CD14-positive monocyte (primary cell): ENCODE data around the gene SLC4A3. TPM values are rescaled to one million over a fixed set of nuclear protein-coding genes. Genes with fewer than 3 reads are reported as not detected.
A peak's percentile ranks its signal among the peaks of the same experiment; 100 is the strongest.

Source experiments
- DNase-seq, 3 donors: peaks; one replicate each; pipeline ENCODE4 v3.0.0-alpha.2; 2011 to 2022
- H2AFZ ChIP-seq: 2 replicates; pipeline ENCODE4 v1.6.0; 2012; ENCODE audit warnings: mild to moderate bottlenecking, low read depth, low read length, inconsistent platforms; ENCODE audit not compliant: insufficient read depth, poor library complexity, severe bottlenecking
- H3K27ac ChIP-seq, 2 donors: 1 replicate in 1 of 2; 2 replicates in 1 of 2; pipeline ENCODE4 v1.5.1; 2012 to 2013; ENCODE audit warnings: low read length in 2 of 2, control low read depth in 1 of 2, inconsistent platforms in 1 of 2, low read depth in 1 of 2, mild to moderate bottlenecking in 1 of 2
- H3K27me3 ChIP-seq, 2 donors: one replicate each; pipeline versions ENCODE4 v1.6.0 to v1.6.1; 2011 to 2013; ENCODE audit warnings: low read length in 2 of 2; ENCODE audit not compliant: control insufficient read depth in 2 of 2, insufficient read depth in 2 of 2
- H3K36me3 ChIP-seq, 2 donors: replicated peaks in 1 of 2; 1 replicate in 1 of 2; 2 replicates in 1 of 2; pipeline versions ENCODE4 v1.5.1 to v1.6.1; 2012 to 2013; ENCODE audit warnings: low read length in 2 of 2, control low read depth in 1 of 2, inconsistent platforms in 1 of 2, mild to moderate bottlenecking in 1 of 2; ENCODE audit not compliant: insufficient read depth in 2 of 2, control insufficient read depth in 1 of 2
- H3K4me1 ChIP-seq, 2 donors: 1 replicate in 1 of 2; 2 replicates in 1 of 2; pipeline versions ENCODE4 v1.5.1 to v1.6.1; 2012 to 2013; ENCODE audit warnings: low read length in 2 of 2, control low read depth in 1 of 2, inconsistent platforms in 1 of 2, mild to moderate bottlenecking in 1 of 2, moderate library complexity in 1 of 2; ENCODE audit not compliant: insufficient read depth in 2 of 2, control insufficient read depth in 1 of 2
- H3K4me2 ChIP-seq: replicated peaks from 2 replicates; pipeline ENCODE3; 2012; ENCODE audit warnings: low read length, moderate library complexity, mild to moderate bottlenecking; ENCODE audit not compliant: poor library complexity, severe bottlenecking; ENCODE audit errors: extremely low read depth
- H3K4me3 ChIP-seq, 3 experiments: fragments of 200-600 bp in 1 of 3; sonication (generic) in 1 of 3; replicated peaks in 1 of 3; 1 replicate in 2 of 3; 2 replicates in 1 of 3; pipeline ENCODE4 v1.5.1; 2011 to 2013; ENCODE audit warnings: low read length in 3 of 3, mild to moderate bottlenecking in 3 of 3, control low read depth in 2 of 3, low read depth in 2 of 3, inconsistent platforms in 1 of 3, moderate library complexity in 1 of 3
- H3K79me2 ChIP-seq: 2 replicates; pipeline ENCODE4 v1.6.0; 2012; ENCODE audit warnings: mild to moderate bottlenecking, control low read depth, inconsistent platforms, low read length, moderate library complexity; ENCODE audit not compliant: insufficient read depth
- H3K9ac ChIP-seq: 2 replicates; pipeline ENCODE4 v1.6.0; 2017; ENCODE audit warnings: low read length, mild to moderate bottlenecking; ENCODE audit not compliant: insufficient read depth, poor library complexity, severe bottlenecking
- H3K9me3 ChIP-seq, 2 donors: replicated peaks in 1 of 2; 1 replicate in 1 of 2; 2 replicates in 1 of 2; pipeline versions ENCODE4 v1.5.1 to v1.6.1; 2012 to 2013; ENCODE audit warnings: low read length in 2 of 2, control low read depth in 1 of 2; ENCODE audit not compliant: control insufficient read depth in 1 of 2, insufficient read depth in 1 of 2
- H4K20me1 ChIP-seq: 2 replicates; pipeline ENCODE4 v1.6.0; 2012; ENCODE audit warnings: mild to moderate bottlenecking, low read length, control low read depth, moderate library complexity; ENCODE audit not compliant: insufficient read depth
- H3K27ac Mint-ChIP-seq, 7 donors: one replicate each; pipeline ENCODE4 v1.8.0; 2020; ENCODE audit warnings: mild to moderate bottlenecking in 7 of 7, mixed read lengths in 7 of 7, moderate library complexity in 6 of 7, inconsistent platforms in 2 of 7
- H3K27me3 Mint-ChIP-seq, 3 donors: one replicate each; pipeline ENCODE4 v1.8.0; 2021 to 2022; ENCODE audit warnings: low read depth in 3 of 3, mild to moderate bottlenecking in 3 of 3, mixed read lengths in 3 of 3, moderate library complexity in 3 of 3, inconsistent platforms in 1 of 3
- H3K36me3 Mint-ChIP-seq, 2 donors: one replicate each; pipeline ENCODE4 v1.8.0; 2020; ENCODE audit warnings: mixed read lengths in 2 of 2, inconsistent platforms in 1 of 2, mild to moderate bottlenecking in 1 of 2
- H3K4me1 Mint-ChIP-seq: one replicate; pipeline ENCODE4 v1.8.0; 2020; ENCODE audit warnings: mild to moderate bottlenecking, mixed read lengths
- H3K4me3 Mint-ChIP-seq, 2 donors: one replicate each; pipeline ENCODE4 v1.8.0; 2020; ENCODE audit warnings: mild to moderate bottlenecking in 2 of 2, mixed read lengths in 2 of 2, moderate library complexity in 1 of 2
- H3K9me3 Mint-ChIP-seq, 7 donors: one replicate each; pipeline ENCODE4 v1.8.0; 2020 to 2022; ENCODE audit warnings: mixed read lengths in 7 of 7, mild to moderate bottlenecking in 6 of 7, moderate library complexity in 6 of 7, inconsistent platforms in 2 of 7
- WGBS: methylation state at CpG from one replicate; pipeline ENCODE4 v1.1.5; 2013; ENCODE audit warnings: missing lambda C conversion rate; ENCODE audit not compliant: insufficient coverage; 5-methylcytosine and 5-hydroxymethylcytosine counted together
- intact Hi-C, 2 donors: fragments of 100-400 bp; cut with micrococcal nuclease; formaldehyde crosslinking; loops; one replicate each; pipeline versions ENCODE4 v1.15.0 to v1.15.1; 2023
- polyA plus RNA-seq, 3 donors: library from polyadenylated mRNA; depleted of rRNA in 1 of 3; unstranded in 2 of 3; stranded (reverse) in 1 of 3; fragments of 300-500 nt in 2 of 3; fragments of >200 nt in 1 of 3; fragmentation: Illumina TruSeq in 2 of 3; gene quantifications; 1 replicate in 2 of 3; 2 replicates in 1 of 3; pipeline ENCODE4 v1.2.3, GENCODE V29; 2012 to 2021
- small RNA-seq: library from RNA; depleted of rRNA; stranded (forward); fragments of <200 nt; gene quantifications from one replicate; pipeline ENCODE3, GENCODE V24; 2012; ENCODE audit warnings: low read depth; ENCODE audit not compliant: insufficient read length
- TF ChIP-seq, protein P1 (sequence below): fragments of 200-600 bp; IDR thresholded peaks from one replicate; pipeline ENCODE4 v1.8.0; 2022; ENCODE audit warnings: antibody characterized with exemption, mild to moderate bottlenecking

SLC4A3 gene
- polyA plus RNA-seq, 3 donors = 0.31 TPM; not detected in 2

DNA sequence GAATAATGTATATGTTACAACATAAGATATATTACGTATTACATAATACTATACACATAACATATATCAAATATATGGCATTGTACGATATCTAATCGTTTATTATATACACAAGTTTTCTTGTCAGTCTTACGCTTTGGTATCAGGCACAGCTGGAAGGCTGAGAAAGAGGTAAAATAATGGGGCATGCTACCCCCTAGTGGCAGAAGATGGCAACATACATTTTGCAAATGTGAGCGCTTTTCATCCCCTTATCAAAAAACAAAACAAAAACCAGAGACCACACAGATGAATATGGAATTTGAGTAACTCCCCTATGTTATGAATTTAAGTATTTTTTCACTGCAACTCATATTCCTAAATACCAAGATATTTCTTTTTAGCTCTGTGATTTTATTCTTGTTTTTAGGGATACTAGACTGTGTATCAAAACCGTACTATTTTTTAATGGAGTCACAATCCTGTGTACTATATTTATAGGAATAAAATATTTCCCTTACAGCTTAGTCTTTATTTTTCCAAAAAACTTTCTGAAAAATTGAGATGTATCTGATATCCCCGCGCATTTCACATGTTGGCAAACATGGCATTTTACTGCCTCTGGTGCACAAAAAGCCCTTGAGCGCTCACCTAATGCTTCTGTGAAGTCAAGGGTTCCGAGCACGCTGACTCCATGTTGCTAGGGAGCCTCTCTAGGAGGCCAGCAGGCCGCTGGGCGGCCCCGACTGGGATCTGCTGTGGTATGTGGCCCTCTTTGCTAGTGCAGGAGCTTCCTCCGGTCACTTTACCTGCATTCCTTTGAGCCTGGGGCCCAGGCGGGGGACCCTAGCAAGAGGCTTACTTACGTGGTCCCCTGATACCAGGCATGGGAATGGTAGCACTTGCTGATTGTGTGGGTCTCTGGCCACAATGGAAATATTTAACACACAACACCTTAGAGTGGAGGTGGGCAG lies 62.5 kb downstream of the SLC4A3 start:
- Histone ChIP-seq H3K4me2 (no peak overlapping the region), H3K27me3 (peaks cover 0 to 3% of the 10 kb centered on the region in 2 donors), H3K4me1 (no peaks in the 10 kb centered on the region), H2AFZ (no peak overlapping the region), H3K9me3 (no peaks in the 10 kb centered on the region), H3K27ac (no peak overlapping the region), H4K20me1 (no peaks in the 10 kb centered on the region), H3K79me2 (no peaks in the 10 kb centered on the region), H3K36me3 (no peaks in the 10 kb centered on the region), H3K9ac (no peak overlapping the region), H3K4me3 (no peak overlapping the region)
- H3K4me1 Mint-ChIP-seq = peaks cover 5% of the 10 kb centered on the region
- no peak overlapping the region for H3K27ac Mint-ChIP-seq
- DNase-seq = peak; percentile 8 to 26 (median 14)
- 68% methylated on average over 10 of the region's 17 CpGs for WGBS
- H3K36me3 Mint-ChIP-seq = no peaks in the 10 kb centered on the region
- H3K9me3 Mint-ChIP-seq = peaks cover 0 to 4% (median 0%) of the 10 kb centered on the region in 7 donors
- peaks cover 12 to 24% (median 15%) of the 10 kb centered on the region in 3 donors for H3K27me3 Mint-ChIP-seq
- H3K4me3 Mint-ChIP-seq = peak overlapping the region in 1 of 2 donors; percentile 43
- intact Hi-C loops = loop anchor here in 1 of 2 donors (5.0 kb wide), 1 partner anchor 148 kb away; the partner anchor contains the start of genes CHPF and TMEM198
- TF ChIP-seq, protein P1, sequence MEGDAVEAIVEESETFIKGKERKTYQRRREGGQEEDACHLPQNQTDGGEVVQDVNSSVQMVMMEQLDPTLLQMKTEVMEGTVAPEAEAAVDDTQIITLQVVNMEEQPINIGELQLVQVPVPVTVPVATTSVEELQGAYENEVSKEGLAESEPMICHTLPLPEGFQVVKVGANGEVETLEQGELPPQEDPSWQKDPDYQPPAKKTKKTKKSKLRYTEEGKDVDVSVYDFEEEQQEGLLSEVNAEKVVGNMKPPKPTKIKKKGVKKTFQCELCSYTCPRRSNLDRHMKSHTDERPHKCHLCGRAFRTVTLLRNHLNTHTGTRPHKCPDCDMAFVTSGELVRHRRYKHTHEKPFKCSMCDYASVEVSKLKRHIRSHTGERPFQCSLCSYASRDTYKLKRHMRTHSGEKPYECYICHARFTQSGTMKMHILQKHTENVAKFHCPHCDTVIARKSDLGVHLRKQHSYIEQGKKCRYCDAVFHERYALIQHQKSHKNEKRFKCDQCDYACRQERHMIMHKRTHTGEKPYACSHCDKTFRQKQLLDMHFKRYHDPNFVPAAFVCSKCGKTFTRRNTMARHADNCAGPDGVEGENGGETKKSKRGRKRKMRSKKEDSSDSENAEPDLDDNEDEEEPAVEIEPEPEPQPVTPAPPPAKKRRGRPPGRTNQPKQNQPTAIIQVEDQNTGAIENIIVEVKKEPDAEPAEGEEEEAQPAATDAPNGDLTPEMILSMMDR = peak; percentile 81

DNA sequence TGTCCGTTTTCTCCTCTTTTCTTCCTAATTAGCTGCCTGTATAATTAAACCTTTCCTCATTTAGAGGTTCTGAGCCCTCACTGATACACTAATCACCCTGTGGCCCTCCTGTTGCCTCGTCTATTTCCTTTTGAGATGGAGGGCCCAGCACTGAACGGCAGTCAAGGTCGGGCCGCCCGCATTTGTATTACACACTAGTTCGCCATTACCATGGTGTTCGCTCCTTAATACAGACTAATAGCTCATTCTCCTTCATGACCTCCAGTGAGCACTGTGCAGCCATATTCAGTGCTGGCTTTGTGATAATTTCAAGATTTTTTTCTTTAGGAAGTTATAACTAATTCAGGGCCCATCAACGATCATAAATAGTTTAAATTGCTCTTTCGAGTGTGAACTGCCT lies 64.1 kb downstream of the SLC4A3 start:
- WGBS = 91% methylated on average over 3 of the region's 10 CpGs
- Histone ChIP-seq H3K4me3 (no peak overlapping the region), H3K27me3 (peaks cover 0 to 3% of the 10 kb centered on the region in 2 donors), H3K36me3 (no peaks in the 10 kb centered on the region), H3K4me2 (no peak overlapping the region), H3K27ac (no peak overlapping the region), H2AFZ (no peak overlapping the region), H3K4me1 (no peaks in the 10 kb centered on the region), H4K20me1 (no peaks in the 10 kb centered on the region), H3K79me2 (no peaks in the 10 kb centered on the region), H3K9me3 (no peaks in the 10 kb centered on the region), H3K9ac (no peak overlapping the region)
- no peaks in the 10 kb centered on the region for H3K36me3 Mint-ChIP-seq
- H3K4me1 Mint-ChIP-seq = no peaks in the 10 kb centered on the region
- peaks cover 0 to 4% (median 0%) of the 10 kb centered on the region in 7 donors for H3K9me3 Mint-ChIP-seq
- DNase-seq = no peak
- TF ChIP-seq, protein P1 = no peak
- H3K27me3 Mint-ChIP-seq = peaks cover 3 to 10% (median 4%) of the 10 kb centered on the region in 3 donors
- intact Hi-C loops = loop anchor here in 1 of 2 donors (5.0 kb wide), 1 partner anchor 149 kb away; the partner anchor contains the start of genes CHPF and TMEM198
- H3K27ac Mint-ChIP-seq = no peak overlapping the region
- H3K4me3 Mint-ChIP-seq = peak overlapping the region in 1 of 2 donors; percentile 52

Small RNA genes lying within 50 kb of the gene (small RNA-seq; reads per million reads assigned to genes)
- gene RN7SKP213 = not detected

Other genes starting within 250 kb of the SLC4A3 start
- 10 to 100 TPM; 51.6 to 83.1 (median 60.6) TPM for gene DNPEP, start 239.7 kb upstream of the SLC4A3 start, polyA plus RNA-seq
- gene DES, start 209.3 kb upstream of the SLC4A3 start, polyA plus RNA-seq = 1 to 10 TPM; 2.4 to 4.0 (median 2.4) TPM
- not detected for gene SPEG, start 192.8 kb upstream of the SLC4A3 start, polyA plus RNA-seq
- gene GMPPA, start 128.7 kb upstream of the SLC4A3 start, polyA plus RNA-seq = 10 to 100 TPM; 35.5 to 71.2 (median 35.9) TPM
- not detected for gene ASIC4, start 113.1 kb upstream of the SLC4A3 start, polyA plus RNA-seq
- under 1 TPM; 0.09 to 0.32 (median 0.09) TPM for gene CHPF, start 83.8 kb upstream of the SLC4A3 start, polyA plus RNA-seq
- not detected for gene TMEM198, start 83.6 kb upstream of the SLC4A3 start, polyA plus RNA-seq
- under 1 TPM in 1 of 3 donors, not detected in 2; 0.09 TPM for gene OBSL1, start 56.1 kb upstream of the SLC4A3 start, polyA plus RNA-seq
- gene INHA, start 55.3 kb upstream of the SLC4A3 start, polyA plus RNA-seq = not detected
- 10 to 100 TPM; 13.0 to 79.1 (median 15.7) TPM for gene STK11IP, start 29.8 kb upstream of the SLC4A3 start, polyA plus RNA-seq